AG04449 (cell line): ENCODE results near the gene ZBTB24.

Experiments used
- CTCF ChIA-PET: fragments of 350-600 bp; formaldehyde crosslinking; extraction: SDS; loops from one replicate; lab custom pipeline; 2021; ENCODE audit warnings: antibody characterized with exemption; lab: Yijun Ruan, JAX
- POLR2A ChIA-PET: fragments of 400-600, 350-600 bp; formaldehyde crosslinking; extraction: SDS; loops from one replicate; lab custom pipeline; 2020; ENCODE audit warnings: antibody characterized with exemption, inconsistent platforms; lab: Yijun Ruan, JAX
- DNase-seq: peaks from one replicate; pipeline ENCODE4 v3.0.0-alpha.2; 2010; ENCODE audit warnings: low read depth, low spot score
- H3K4me3 ChIP-seq: 2 replicates; pipeline ENCODE4 v1.5.1; 2011; ENCODE audit warnings: low read depth, mild to moderate bottlenecking, control low read depth, low read length
- TF ChIP-seq, protein P1 (sequence below): IDR thresholded peaks from one replicate; pipeline ENCODE4 v1.5.1; 2011; ENCODE audit warnings: mild to moderate bottlenecking, moderate library complexity, low read length, control low read depth, inconsistent platforms; ENCODE audit not compliant: insufficient read depth; ENCODE audit errors: missing control alignments

ZBTB24 gene

DNA sequence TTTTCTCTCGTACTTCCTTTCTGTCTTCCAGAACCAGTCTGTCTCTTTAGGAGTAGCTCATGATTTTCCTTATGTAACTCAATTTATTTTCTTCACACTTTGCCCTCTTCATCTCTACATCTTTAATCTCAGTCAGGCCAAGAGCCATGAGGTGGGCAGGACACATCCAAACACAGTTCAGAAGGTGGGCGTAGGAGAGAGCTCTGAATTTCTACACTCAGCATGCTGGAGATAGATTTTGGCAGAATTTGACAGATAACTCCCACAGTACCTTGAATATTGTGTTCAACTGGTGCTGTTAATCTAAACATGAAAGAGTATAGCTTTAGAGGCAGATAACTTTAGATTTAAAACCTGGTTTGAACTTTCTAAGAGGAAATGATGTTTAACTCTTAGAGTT lies 23.8 kb upstream of the ZBTB24 start:
- CTCF ChIA-PET, result interaction anchor here (0.9 to 1.3 kb wide), 2 partner anchors 19 to 529 kb away, joined by 3 to 5 read pairs; no protein-coding TSS in a partner anchor

DNA sequence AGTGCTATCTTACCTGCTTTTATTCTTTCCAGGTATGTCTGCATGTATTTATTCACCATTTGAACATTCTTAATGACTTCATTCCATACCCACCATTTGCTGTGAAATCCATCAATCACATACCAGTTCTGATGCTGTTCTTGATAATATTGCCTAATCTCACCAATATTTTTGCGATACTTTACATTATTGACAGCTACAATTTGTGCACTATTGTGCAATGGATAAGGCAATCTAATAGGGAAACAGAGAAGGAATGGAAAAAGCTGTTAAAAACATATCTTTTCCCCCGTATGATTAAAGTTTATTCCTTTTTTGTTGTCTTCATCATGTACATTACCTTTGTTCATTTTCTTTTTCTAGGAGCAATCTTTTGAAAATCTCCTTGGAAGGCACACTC lies 23.3 kb upstream of the ZBTB24 start:
- no peak overlapping the region for H3K4me3 ChIP-seq
- CTCF ChIA-PET, result interaction anchor here (0.9 to 1.5 kb wide), 3 partner anchors 9 to 530 kb away, joined by 3 to 5 read pairs (median 3); no protein-coding TSS in a partner anchor
- POLR2A ChIA-PET, result no interaction called here
- TF ChIP-seq, protein P1, sequence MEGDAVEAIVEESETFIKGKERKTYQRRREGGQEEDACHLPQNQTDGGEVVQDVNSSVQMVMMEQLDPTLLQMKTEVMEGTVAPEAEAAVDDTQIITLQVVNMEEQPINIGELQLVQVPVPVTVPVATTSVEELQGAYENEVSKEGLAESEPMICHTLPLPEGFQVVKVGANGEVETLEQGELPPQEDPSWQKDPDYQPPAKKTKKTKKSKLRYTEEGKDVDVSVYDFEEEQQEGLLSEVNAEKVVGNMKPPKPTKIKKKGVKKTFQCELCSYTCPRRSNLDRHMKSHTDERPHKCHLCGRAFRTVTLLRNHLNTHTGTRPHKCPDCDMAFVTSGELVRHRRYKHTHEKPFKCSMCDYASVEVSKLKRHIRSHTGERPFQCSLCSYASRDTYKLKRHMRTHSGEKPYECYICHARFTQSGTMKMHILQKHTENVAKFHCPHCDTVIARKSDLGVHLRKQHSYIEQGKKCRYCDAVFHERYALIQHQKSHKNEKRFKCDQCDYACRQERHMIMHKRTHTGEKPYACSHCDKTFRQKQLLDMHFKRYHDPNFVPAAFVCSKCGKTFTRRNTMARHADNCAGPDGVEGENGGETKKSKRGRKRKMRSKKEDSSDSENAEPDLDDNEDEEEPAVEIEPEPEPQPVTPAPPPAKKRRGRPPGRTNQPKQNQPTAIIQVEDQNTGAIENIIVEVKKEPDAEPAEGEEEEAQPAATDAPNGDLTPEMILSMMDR, result no peak
- DNase-seq, result no peak

More for the DNA sequence above, 23.8 kb upstream of the ZBTB24 start:
- H3K4me3 ChIP-seq, result no peak overlapping the region
- DNase-seq, result no peak
- TF ChIP-seq, protein P1, result no peak
- POLR2A ChIA-PET, result no interaction called here

DNA sequence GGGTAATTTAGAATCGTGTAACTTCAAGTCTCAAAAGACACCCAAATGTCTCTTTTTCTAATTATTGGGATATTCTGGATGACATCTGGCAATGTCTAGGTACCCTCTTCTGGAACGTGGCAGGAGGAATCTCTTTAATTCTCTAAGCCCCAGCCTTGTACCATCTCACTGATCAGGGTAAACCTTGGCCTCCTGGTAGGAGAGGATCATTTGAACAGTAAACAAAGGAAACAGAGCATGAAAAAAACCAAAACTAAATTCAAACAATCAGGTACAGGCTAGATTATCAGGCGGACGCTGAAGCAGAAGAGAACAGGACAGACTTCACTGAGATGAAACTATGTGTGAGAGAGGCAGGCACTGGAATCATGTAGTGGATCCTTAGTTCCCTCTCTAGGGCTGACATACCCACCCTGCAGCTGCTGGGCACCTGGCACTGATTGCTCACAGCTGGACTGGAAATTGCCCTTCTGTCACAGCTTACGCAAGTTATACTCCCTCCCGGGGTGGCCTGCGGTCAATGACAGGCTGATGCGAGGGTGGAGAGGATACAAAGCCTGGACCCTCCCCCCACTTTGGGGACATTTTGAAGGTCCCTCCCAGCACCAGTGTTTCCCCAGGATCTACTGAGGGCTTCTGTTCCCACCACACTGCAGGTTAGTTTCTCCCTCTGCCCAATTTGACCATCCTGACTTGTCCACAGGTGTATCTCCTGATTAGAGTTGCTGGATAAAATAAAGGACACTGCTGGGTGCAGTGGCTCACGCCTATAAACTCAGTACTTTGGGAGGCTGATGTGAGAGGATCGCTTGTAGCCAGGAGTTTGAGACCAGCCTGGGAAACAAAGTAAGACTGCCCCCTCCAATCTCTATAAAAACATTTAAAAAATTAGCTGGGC lies 20.6 kb upstream of the ZBTB24 start:
- H3K4me3 ChIP-seq, result no peak overlapping the region
- POLR2A ChIA-PET, result no interaction called here
- TF ChIP-seq, protein P1, result no peak
- no peak for DNase-seq
- CTCF ChIA-PET, result no interaction called here

DNA sequence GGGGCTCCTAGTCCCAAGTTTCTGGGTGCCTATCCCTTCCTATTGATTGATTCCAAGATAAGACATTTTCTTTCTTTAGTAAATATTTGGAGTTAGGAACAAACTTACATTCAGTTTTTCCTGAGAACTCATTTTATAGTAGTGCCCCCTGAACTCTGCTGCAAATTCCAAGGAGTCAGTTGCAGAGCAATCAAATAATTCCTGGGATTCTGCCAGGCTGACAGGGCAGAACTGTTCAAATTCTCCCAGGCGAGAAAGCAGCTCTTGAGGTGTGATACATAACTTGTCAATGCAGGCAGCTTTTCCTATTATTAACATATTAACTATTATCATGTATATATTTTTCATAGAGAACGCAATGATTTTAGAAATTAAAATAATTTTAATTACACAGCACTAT lies 15.9 kb upstream of the ZBTB24 start:
- no peak for DNase-seq
- no peak overlapping the region for H3K4me3 ChIP-seq
- POLR2A ChIA-PET, result no interaction called here
- TF ChIP-seq, protein P1, result no peak
- CTCF ChIA-PET, result no interaction called here

DNA sequence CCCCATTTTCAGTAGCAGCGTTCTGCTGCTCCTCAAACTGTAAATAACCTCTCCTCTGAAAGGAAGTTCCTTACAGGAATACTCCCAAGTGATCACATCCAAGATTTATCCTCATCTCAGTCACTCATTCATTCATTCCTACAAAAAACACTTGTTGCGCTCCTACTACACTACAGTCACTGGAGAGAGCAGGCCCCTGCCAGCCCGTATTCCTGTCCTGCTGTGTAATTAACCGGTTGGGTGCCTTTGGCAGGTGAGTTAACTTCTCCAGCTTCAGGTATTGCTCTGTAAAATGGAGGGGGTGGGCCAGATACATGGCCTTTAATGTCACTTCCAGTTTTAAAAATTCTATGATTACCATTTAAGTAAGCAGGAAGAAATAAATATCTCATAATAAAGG lies 15.0 kb upstream of the ZBTB24 start:
- DNase-seq, result no peak
- POLR2A ChIA-PET, result no interaction called here
- CTCF ChIA-PET, result no interaction called here
- TF ChIP-seq, protein P1, result no peak
- H3K4me3 ChIP-seq, result no peak overlapping the region

DNA sequence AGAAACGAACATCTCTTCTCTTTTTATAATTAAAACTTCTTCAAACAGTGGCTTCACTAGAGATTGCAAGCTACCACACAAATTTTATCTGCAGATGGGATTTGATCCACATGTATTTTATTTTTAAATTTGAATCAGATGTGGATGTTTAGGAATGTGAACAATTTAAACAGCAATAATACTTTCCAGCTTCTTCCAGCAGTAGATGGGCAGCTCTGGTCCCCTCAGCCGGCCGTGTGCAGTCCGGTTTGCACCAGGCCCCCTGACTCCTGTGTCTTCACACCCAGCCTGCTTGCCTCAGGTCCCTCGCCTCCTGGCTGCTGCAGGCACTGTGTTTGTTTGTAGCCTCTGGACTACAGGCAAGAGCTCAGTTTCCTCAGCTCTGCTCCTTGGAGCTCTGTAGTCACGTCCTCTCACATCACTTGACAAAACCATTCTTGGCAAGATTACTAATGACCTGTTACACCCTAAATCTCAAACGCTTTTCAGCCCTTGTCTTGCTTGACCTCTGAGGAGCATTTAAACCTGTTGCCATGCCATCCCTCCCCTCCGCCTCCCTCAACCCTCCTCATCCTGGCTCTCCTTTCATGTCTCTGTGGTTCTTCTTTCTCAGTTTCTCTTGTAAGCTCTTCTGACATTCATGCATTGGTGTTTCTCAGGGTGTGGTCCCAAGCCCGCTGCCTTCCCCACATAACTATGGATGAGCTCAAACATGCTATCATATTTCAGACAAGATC lies 13.2 kb upstream of the ZBTB24 start:
- TF ChIP-seq, protein P1, result no peak
- CTCF ChIA-PET, result no interaction called here
- POLR2A ChIA-PET, result no interaction called here

More for the DNA sequence above, 13.2 kb upstream of the ZBTB24 start:
- H3K4me3 ChIP-seq, result no peak overlapping the region
- no peak for DNase-seq
